GM18526 (cell line): ENCODE data around the gene LTB4R.

Source experiments
- POLR2A ChIP-seq: IDR thresholded peaks from 3 replicates; pipeline ENCODE4 v1.6.1; 2011; ENCODE audit not compliant: insufficient read length; ENCODE audit errors: extremely low read depth

The LTB4R gene

GRCh38 chr14:24289649-24290280 lies 21.5 kb upstream of the LTB4R start:
- no peak for TF ChIP-seq POLR2A

- TF ChIP-seq POLR2A: no peak
Observed at GRCh38 chr14:24290746-24291145, 20.6 kb upstream of the LTB4R start.

GRCh38 chr14:24291446-24292117 lies 19.7 kb upstream of the LTB4R start:
- no peak for TF ChIP-seq POLR2A

- no peak for TF ChIP-seq POLR2A
Observed at GRCh38 chr14:24292118-24292807, 19.0 kb upstream of the LTB4R start.

- no peak for TF ChIP-seq POLR2A
Observed at GRCh38 chr14:24293525-24293924, 17.8 kb upstream of the LTB4R start.

GRCh38 chr14:24296341-24297157 lies 14.8 kb upstream of the LTB4R start:
- no peak for TF ChIP-seq POLR2A

- no peak for TF ChIP-seq POLR2A
Observed at GRCh38 chr14:24297190-24297964, 13.9 kb upstream of the LTB4R start.

GRCh38 chr14:24298892-24299254 lies 12.4 kb upstream of the LTB4R start:
- TF ChIP-seq POLR2A: no peak

GRCh38 chr14:24299255-24300191 lies 11.8 kb upstream of the LTB4R start, which contains the start of the genes DHRS1 and NOP9:
TSS of gene DHRS1 (minus strand) at chr14:24299780. CDS start at chr14:24299106, 674 bp downstream.
TSS of gene NOP9 (plus strand) at chr14:24299850. CDS start at chr14:24299955, 105 bp downstream.
- TF ChIP-seq POLR2A: peak; percentile 45

- TF ChIP-seq POLR2A: no peak
Observed at GRCh38 chr14:24300326-24300980, 10.8 kb upstream of the LTB4R start.

GRCh38 chr14:24304019-24304387 lies 7.3 kb upstream of the LTB4R start:
- TF ChIP-seq POLR2A: no peak

GRCh38 chr14:24307156-24307574 lies 4.1 kb upstream of the LTB4R start:
- TF ChIP-seq POLR2A: no peak

- TF ChIP-seq POLR2A: no peak
Observed at GRCh38 chr14:24307575-24308341, 3.5 kb upstream of the LTB4R start, which contains the start of gene CIDEB. TSS of gene CIDEB (minus strand) at chr14:24307977. CDS start at chr14:24307858, 119 bp downstream.
